Stimulated activated CD4-positive, alpha-beta T cell treated with anti-CD3 and anti-CD28 coated beads, Interleukin-12 subunit alpha, Interleukin-12 subunit beta, amount 100 ng/mL, for 24 hours (primary cell): ENCODE results near the gene SH3TC1.

Source experiments
- DNase-seq, 2 experiments: peaks; one replicate each; pipeline ENCODE4 v3.0.0-alpha.2; 2020; ENCODE audit warnings: low read depth in 2 of 2

SH3TC1 gene

GRCh38 chr4:8229331-8229975 is 30.4 kb downstream of the SH3TC1 start:
- no peak for DNase-seq

DNA sequence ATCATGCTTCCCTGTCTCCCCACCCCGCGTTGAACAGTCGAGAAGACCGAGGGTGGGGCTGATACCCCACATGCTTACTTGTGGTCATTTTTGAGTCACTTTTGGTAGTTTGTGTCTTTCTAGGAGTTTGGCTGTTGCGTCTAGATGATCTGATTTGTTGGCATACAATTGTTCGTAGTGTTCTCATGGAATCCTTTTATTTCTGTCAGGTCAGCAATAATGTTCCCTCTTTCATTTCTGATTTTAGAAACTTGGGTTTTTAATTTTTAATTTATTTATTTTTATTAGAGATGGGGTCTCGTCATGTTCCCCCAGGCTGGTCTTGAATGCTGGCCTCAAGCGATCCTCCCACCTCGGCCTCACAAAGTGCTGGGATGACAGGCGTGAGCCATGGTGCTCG is 30.9 kb downstream of the SH3TC1 start:
- DNase-seq = no peak

GRCh38 chr4:8230891-8231290 is 31.8 kb downstream of the SH3TC1 start:
- no peak for DNase-seq

GRCh38 chr4:8231551-8232049 is 32.5 kb downstream of the SH3TC1 start:
- no peak for DNase-seq

DNA sequence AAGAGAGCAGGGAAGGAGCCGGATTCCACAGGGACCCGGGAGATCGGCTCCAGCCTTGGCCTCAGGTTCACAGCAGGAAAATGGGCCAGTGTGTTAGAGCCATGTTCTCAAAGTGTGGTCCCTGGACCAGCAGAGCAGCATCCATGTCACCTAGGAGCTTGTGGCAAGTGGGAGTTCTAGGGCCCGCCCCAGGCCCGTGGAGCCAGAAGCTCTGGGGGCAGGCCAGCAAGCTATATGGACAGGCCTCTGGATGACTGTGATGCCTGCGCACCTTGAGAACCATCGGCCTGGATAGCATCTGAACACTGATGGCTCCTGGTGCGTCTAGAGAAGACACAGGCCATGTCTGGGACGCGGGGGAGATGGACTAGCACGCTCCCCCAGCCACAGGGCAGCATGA is 33.7 kb downstream of the SH3TC1 start:
- DNase-seq = no peak

GRCh38 chr4:8233672-8234484 is 34.8 kb downstream of the SH3TC1 start:
- no peak for DNase-seq

DNA sequence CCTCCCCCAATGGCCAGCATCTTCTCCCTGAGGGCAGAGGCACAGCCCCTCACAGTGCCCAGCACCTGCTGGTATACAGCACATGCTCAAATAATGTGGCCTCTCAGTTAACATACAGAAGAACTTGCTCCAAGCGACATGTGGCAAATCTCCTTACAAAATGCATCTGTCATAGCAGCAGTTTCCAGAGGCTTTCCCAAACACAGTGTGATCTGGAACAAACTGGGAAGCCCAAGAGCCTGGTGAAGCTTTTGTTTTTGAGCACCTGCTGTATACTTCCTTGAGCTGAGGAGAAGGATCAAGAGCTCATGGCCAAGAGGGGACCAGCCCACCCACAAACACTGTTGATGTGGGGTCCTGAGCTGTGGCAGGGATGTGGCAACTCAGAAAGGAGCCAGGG is 35.6 kb downstream of the SH3TC1 start:
- no peak for DNase-seq

- no peak for DNase-seq
These were observed 36.1 kb downstream of the SH3TC1 start for GRCh38 chr4:8235224-8235623.

DNA sequence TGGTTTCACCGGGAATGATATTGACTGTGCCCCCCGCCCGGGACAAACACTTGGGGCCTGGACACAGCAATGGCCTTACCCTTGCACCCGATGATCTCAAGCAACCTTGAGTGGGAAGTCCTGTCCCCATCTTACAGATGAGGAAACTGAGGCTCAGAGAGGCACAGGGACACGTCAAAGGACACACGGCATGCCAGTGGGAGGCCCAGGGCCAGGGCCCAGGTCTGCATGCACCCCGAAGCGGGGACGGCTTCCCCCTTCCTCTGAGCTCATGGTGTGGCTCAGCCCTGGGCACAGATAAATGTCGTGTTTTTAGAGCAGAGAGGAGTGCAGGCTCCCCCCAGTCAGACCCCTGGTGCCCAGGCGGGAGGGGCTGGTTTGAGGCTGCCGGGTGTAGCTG is 36.6 kb downstream of the SH3TC1 start:
- no peak for DNase-seq

GRCh38 chr4:8236106-8236919 is 37.2 kb downstream of the SH3TC1 start:
- DNase-seq = no peak

DNA sequence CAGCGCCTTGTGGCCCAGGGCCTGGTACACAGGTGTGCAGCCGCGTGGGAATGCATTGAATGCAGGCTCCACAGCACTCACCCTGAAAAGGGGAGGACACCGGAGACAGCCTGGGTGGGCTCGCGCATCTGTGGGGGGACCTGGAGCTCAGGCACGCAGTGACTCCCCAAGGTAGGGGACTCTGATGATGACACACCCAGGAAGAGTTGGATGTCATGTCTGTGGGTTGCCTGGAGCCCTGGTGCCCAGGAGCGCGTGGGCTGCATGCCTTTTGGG is 37.8 kb downstream of the SH3TC1 start:
- no peak for DNase-seq

GRCh38 chr4:8237256-8237989 is 38.3 kb downstream of the SH3TC1 start:
- DNase-seq = no peak

GRCh38 chr4:8238036-8238511 is 39.0 kb downstream of the SH3TC1 start:
- DNase-seq = no peak

DNA sequence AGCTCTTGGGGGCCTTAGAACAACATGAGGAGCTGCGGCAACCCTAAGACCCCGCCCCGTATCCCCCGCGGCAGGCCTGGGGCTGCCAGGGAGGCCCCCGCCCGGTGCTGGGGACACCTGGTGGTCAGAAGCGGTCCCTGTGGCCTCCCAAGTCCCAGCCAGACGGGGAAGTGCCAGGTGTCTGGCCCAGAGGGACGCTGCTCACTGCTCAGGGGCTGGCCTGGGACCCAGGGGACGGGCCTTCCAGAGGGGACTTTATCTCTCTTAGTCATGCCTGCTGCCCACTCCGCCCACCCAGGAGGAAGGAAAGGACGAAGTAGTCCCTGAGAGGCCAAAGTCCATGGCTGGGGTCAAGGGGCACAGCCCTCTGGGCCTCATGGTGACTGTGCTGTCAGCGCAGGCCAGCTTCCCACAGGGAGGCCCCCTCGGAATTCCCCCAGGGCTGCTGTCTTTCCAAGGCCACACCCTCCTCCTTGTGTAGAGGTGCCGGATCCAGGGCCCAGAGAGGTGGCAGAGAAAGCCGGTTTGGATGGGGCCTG is 39.5 kb downstream of the SH3TC1 start:
- DNase-seq = no peak

DNA sequence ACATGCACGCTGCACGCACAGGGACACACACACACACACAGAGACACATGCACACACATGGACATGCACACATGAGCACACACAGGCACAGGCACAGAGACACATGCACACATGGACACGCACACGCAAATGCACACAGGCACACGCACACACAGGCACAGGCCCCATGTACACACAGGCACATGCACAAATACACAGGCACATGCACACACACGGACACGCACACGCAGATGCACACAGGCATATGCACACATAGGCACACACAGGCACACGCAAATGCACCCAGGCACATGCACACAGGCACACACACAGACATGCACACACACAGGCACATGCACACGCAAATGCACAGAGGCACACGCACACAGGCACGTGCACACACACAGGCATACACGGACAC is 40.1 kb downstream of the SH3TC1 start:
- DNase-seq = no peak

DNA sequence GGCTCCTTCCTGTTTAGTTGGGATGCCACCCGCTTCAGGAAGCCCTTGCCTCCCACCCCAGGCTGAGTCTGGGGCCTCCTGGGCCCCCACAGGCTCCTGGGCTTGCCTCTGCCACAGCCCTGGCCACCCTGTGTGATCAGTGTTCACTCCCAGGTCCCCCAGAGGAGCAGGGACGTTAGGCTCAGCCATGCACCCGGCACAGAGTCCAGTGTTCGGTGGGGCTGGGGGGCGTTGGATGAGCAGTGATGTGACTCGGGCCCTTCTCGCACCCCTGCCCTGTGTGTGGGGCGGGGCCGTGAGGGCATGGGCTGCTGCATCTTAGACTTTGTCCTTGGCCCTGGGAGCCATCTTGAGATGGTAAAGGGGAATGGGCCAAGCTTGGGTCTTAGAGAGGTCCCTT is 40.6 kb downstream of the SH3TC1 start:
- no peak for DNase-seq

GRCh38 chr4:8240211-8241041 is 41.3 kb downstream of the SH3TC1 start:
- no peak for DNase-seq

DNA sequence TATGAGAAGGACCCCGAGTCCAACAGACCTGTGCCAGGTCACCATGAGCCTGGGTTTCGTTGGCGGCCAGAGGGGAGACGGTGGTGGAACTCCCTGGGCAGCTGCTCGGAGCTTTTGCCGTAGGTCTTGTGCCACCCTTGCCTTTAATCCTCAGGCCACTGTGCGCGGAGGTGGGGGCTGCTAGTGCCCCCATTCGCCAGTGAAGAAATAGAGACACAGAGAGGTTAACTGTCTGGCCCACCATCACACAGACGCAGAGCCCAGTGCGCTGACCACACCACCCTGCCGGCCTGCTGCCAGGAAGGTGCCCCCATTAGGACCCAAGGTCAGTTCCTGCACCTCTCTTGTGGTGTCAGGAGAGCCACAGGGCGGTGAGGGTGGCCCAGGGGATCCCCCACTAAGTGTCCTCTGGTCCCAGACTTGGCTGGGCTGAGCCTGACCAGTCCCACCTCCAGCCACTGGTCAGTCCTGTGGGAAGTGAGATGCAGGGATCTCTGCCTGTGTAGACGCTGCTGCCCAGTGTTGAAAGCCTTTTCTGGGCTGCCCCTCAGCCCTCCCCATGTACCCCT is 42.2 kb downstream of the SH3TC1 start:
- DNase-seq = no peak

- peak; percentile 65 to 81 for DNase-seq
These were observed 43.0 kb downstream of the SH3TC1 start for GRCh38 chr4:8241895-8242696.
